AG09309 (cell line): ENCODE measurements around the gene CHD9.

Source experiments
- DNase-seq: peaks from one replicate; pipeline ENCODE4 v3.0.0-alpha.2; 2010; ENCODE audit warnings: low read depth
- H3K4me3 ChIP-seq: 2 replicates; pipeline ENCODE4 v1.5.1; 2011; ENCODE audit warnings: mild to moderate bottlenecking, low read depth, low read length, moderate library complexity; ENCODE audit not compliant: control insufficient read depth
- TF ChIP-seq, protein P1 (sequence below): IDR thresholded peaks from 2 replicates; pipeline ENCODE4 v1.5.1; 2011; ENCODE audit warnings: mild to moderate bottlenecking, low read depth, low read length, inconsistent platforms; ENCODE audit not compliant: insufficient read depth, control insufficient read depth; ENCODE audit errors: missing control alignments

Gene CHD9

GRCh38 chr16:53103811-53104210 is 49.0 kb downstream of the CHD9 start:
- no peak overlapping the region for H3K4me3 ChIP-seq
- TF ChIP-seq, protein P1, sequence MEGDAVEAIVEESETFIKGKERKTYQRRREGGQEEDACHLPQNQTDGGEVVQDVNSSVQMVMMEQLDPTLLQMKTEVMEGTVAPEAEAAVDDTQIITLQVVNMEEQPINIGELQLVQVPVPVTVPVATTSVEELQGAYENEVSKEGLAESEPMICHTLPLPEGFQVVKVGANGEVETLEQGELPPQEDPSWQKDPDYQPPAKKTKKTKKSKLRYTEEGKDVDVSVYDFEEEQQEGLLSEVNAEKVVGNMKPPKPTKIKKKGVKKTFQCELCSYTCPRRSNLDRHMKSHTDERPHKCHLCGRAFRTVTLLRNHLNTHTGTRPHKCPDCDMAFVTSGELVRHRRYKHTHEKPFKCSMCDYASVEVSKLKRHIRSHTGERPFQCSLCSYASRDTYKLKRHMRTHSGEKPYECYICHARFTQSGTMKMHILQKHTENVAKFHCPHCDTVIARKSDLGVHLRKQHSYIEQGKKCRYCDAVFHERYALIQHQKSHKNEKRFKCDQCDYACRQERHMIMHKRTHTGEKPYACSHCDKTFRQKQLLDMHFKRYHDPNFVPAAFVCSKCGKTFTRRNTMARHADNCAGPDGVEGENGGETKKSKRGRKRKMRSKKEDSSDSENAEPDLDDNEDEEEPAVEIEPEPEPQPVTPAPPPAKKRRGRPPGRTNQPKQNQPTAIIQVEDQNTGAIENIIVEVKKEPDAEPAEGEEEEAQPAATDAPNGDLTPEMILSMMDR = no peak
- no peak for DNase-seq

DNA sequence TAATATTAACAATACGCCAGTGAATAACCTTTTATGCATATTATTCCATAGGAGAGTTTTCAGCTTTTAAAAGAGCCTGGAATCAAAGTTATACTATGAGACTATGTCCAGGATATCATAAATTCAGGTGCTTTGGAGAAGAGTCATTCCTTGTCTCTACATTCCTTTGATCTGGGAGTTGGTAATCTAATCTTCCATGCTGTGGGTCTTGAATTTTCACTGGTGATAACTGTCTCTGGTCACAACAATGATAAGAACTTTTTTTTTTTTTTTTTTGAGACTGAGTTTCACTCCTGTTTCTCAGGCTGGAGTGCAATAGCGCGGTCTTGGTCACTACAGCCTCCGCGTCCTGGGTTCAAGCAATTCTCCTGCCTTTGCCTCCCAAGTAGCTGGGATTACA is 50.8 kb downstream of the CHD9 start:
- H3K4me3 ChIP-seq = no peak overlapping the region
- no peak for DNase-seq
- TF ChIP-seq, protein P1 = no peak

DNA sequence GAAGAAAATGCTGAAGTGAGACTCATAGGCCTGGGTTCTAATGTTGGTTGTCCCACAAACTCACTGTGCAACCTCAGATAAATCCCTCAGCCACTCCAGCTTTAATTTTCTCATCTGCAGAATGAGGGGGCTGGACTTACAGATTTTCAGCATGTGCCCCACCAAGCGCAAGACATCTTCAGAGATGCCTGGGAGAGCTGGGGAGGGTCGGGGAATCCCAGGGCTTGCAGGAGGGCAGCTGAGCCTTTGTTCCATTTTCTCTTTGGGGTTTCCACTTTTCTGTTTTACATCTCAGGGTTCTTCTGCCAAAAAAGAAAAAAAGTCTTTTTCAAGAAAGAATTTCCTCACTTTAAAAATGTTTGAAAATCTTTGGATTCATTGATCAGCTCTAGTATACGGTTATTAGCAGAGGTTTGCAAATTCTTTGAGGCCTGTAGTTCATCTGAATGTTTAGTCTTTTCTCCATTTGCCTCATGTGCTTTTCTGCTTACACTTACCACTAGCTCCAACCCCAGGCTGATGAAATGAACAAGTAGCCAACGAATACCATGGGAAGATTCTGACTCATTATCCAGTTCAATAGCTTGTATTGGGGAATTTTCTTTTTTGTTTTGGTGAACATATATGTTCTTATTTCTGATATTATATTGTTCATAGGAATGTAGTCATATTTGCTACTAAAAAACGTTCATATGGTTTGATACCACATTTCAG is 56.4 kb downstream of the CHD9 start:
- H3K4me3 ChIP-seq = no peak overlapping the region
- no peak for DNase-seq
- TF ChIP-seq, protein P1 = no peak

- DNase-seq = no peak
- TF ChIP-seq, protein P1 = no peak
- H3K4me3 ChIP-seq = no peak overlapping the region
Observed at GRCh38 chr16:53112015-53112414, 57.2 kb downstream of the CHD9 start.

DNA sequence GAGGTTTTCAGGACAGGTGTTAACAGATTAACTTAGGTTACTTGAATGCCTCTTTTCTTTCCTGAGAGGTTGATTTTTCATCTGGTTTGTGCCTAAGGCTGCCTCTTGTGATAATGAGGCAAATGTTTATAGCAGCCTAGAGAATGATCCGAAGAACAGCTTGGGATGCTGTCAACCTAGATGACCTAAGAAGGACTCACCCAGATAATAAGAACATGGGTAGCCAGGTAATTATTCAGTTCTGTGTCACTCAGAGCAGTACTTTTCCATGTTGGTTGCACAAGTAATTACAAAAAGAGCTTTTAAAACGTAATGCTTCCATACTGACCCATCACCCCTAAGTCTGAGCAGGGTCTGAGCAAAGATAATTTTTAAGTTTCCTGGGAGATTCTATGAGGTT is 60.3 kb downstream of the CHD9 start:
- no peak for DNase-seq
- H3K4me3 ChIP-seq = no peak overlapping the region

DNA sequence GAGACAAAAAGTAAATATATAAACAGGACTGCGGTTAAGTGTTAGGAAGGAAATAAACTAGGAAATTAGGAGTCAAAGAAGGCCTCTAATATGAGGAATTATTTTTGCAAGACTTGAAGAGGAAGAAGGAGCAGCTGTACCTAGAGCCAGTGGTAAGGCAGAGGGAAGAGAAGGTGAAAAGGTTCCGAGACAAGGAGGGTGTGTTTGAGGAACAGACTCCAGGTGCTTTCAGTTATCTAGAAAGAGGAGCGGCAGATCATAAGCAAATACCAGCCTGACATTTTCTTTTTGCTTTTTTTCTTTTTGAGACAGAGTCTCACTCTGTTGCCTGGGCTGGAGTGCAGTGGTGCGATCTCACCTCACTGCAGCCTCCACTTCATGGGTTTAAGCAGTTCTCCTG is 61.0 kb downstream of the CHD9 start:
- DNase-seq = no peak
- TF ChIP-seq, protein P1 = no peak
- H3K4me3 ChIP-seq = no peak overlapping the region

More for the DNA sequence above, 60.3 kb downstream of the CHD9 start:
- TF ChIP-seq, protein P1 = no peak
